AG04449 (cell line): ENCODE results near the gene TPP1.

Experiments
- CTCF ChIA-PET: fragments of 350-600 bp; formaldehyde crosslinking; extraction: SDS; loops from one replicate; lab custom pipeline; 2021; ENCODE audit warnings: antibody characterized with exemption; lab: Yijun Ruan, JAX
- POLR2A ChIA-PET: fragments of 400-600, 350-600 bp; formaldehyde crosslinking; extraction: SDS; loops from one replicate; lab custom pipeline; 2020; ENCODE audit warnings: antibody characterized with exemption, inconsistent platforms; lab: Yijun Ruan, JAX
- DNase-seq: peaks from one replicate; pipeline ENCODE4 v3.0.0-alpha.2; 2010; ENCODE audit warnings: low read depth, low spot score
- H3K4me3 ChIP-seq: 2 replicates; pipeline ENCODE4 v1.5.1; 2011; ENCODE audit warnings: low read depth, mild to moderate bottlenecking, control low read depth, low read length
- CTCF ChIP-seq: IDR thresholded peaks from one replicate; pipeline ENCODE4 v1.5.1; 2011; ENCODE audit warnings: mild to moderate bottlenecking, moderate library complexity, low read length, control low read depth, inconsistent platforms; ENCODE audit not compliant: insufficient read depth; ENCODE audit errors: missing control alignments

Gene TPP1

GRCh38 chr11:6621711-6622211 is 2.5 kb upstream of the TPP1 start:
- no peak overlapping the region for H3K4me3 ChIP-seq
- DNase-seq, result no peak
- POLR2A ChIA-PET, result interaction anchor here (0.6 kb wide), 1 partner anchor 54 kb away, joined by 6 read pairs; no protein-coding TSS in a partner anchor
- no peak for TF ChIP-seq CTCF
- CTCF ChIA-PET, result interaction anchor here (0.8 to 1.9 kb wide), 5 partner anchors 10 to 91 kb away, joined by 3 to 8 read pairs (median 4); partner anchors contain the start of gene MRPL17

GRCh38 chr11:6620636-6621035 is 1.4 kb upstream of the TPP1 start:
- CTCF ChIA-PET, result interaction anchor here (0.6 to 1.9 kb wide), 5 partner anchors 16 to 90 kb away, joined by 3 to 8 read pairs (median 4); partner anchors contain the start of gene MRPL17
- POLR2A ChIA-PET, result interaction anchor here (0.9 kb wide), 1 partner anchor 12 kb away, joined by 3 read pairs; no protein-coding TSS in a partner anchor
- TF ChIP-seq CTCF, result no peak
- no peak overlapping the region for H3K4me3 ChIP-seq
- DNase-seq, result no peak

GRCh38 chr11:6618117-6619003 is 862 bp downstream of the TPP1 start:
- no peak for DNase-seq
- ChIA-PET POLR2A (interaction anchor here (0.6 to 1.7 kb wide), 9 partner anchors 9 to 137 kb away, joined by 3 to 9 read pairs (median 4); partner anchors contain the start of genes ARFIP2, MRPL17 and TIMM10B), CTCF (interaction anchor here (0.7 to 4.0 kb wide), 20 partner anchors 9 to 239 kb away, joined by 3 to 31 read pairs (median 6); partner anchors contain the start of genes DCHS1 and MRPL17)
- TF ChIP-seq CTCF, result peak; percentile 10
- peak overlapping the region; percentile 97 for H3K4me3 ChIP-seq

- no peak for TF ChIP-seq CTCF
- POLR2A ChIA-PET, result interaction anchor here (1.1 to 1.3 kb wide), 2 partner anchors 10 to 40 kb away, joined by 3 to 4 read pairs; no protein-coding TSS in a partner anchor
- peak overlapping the region; percentile 29 for H3K4me3 ChIP-seq
- CTCF ChIA-PET, result interaction anchor here (0.7 to 4.0 kb wide), 9 partner anchors 10 to 112 kb away, joined by 3 to 31 read pairs (median 8); partner anchors contain the start of gene MRPL17
- no peak for DNase-seq
These were observed 1.9 kb downstream of the TPP1 start for GRCh38 chr11:6617315-6617781.

GRCh38 chr11:6616596-6617250 is 2.5 kb downstream of the TPP1 start:
- CTCF ChIA-PET, result interaction anchor here (1.1 to 4.0 kb wide), 6 partner anchors 52 to 253 kb away, joined by 3 to 31 read pairs (median 12); partner anchors contain the start of gene MRPL17

More at GRCh38 chr11:6616596-6617250, 2.5 kb downstream of the TPP1 start:
- no peak for TF ChIP-seq CTCF
- POLR2A ChIA-PET, result interaction anchor here (1.1 kb wide), 1 partner anchor 9 kb away, joined by 3 read pairs; no protein-coding TSS in a partner anchor
- DNase-seq, result no peak
- H3K4me3 ChIP-seq, result no peak overlapping the region
